Activated CD8-positive, alpha-beta memory T cell treated with anti-CD3 and anti-CD28 coated beads for 36 hours (primary cell): ENCODE measurements around the gene CAMTA1. TPM values are rescaled to one million over a fixed set of nuclear protein-coding genes. Genes with fewer than 3 reads are reported as not detected.
"Not testable (repeated sequence)": the region's sequence is repeated elsewhere in the genome, so short reads cannot be mapped to it uniquely, and the experiment has no call there.

Source experiments
- CTCF ChIA-PET: fragments of 350-600 bp; sonication (Branson Sonifier 250); formaldehyde crosslinking; loops from one replicate; lab custom pipeline; 2021; ENCODE audit warnings: antibody characterized with exemption; lab: Charles Lee
- POLR2A ChIA-PET: fragments of 350-600 bp; sonication (Branson Sonifier 250); formaldehyde crosslinking; loops from one replicate; lab custom pipeline; 2021; ENCODE audit warnings: antibody characterized with exemption; lab: Charles Lee
- total RNA-seq, 2 experiments: library from RNA; stranded (reverse); gene quantifications; one replicate each; pipeline ENCODE4 v1.2.3, GENCODE V29; 2021

Gene CAMTA1
- total RNA-seq, 2 experiments from 2014 or later = 66.5 to 72.5 TPM

- ChIA-PET CTCF (interaction anchor here (1.6 kb wide), 1 partner anchor 24 kb away, joined by 5 read pairs; no protein-coding TSS in a partner anchor), POLR2A (no interaction called here)
These were observed 999.3 kb downstream of the CAMTA1 start for GRCh38 chr1:7784492-7785071.

- ChIA-PET POLR2A (no interaction called here), CTCF (interaction anchor here (1.6 kb wide), 1 partner anchor 23 kb away, joined by 5 read pairs; no protein-coding TSS in a partner anchor)
These were observed 999.9 kb downstream of the CAMTA1 start for GRCh38 chr1:7785108-7785507.

- CTCF ChIA-PET = no interaction called here
- POLR2A ChIA-PET = no interaction called here
These were observed 1001.5 kb downstream of the CAMTA1 start for GRCh38 chr1:7786795-7787194.

DNA sequence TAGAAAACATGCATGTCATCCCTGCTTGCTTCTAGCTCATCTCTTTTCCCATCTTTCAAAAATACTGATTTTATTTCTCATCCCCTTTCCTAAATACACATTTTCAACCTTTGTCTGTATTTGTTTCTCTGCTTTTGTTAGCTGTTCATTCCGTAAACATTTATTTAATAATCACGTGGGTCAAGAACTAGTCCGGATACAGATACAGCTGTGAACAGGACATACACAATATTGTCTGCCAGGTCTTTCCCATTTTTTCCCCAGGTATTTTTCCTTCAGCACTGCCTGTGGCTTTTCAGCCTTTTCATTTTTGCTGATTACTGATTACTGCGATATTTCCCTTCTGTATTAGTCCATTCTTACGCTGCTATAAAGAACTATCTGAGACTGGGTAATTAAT is 1004.6 kb downstream of the CAMTA1 start:
- CTCF ChIA-PET = no interaction called here
- POLR2A ChIA-PET = no interaction called here

DNA sequence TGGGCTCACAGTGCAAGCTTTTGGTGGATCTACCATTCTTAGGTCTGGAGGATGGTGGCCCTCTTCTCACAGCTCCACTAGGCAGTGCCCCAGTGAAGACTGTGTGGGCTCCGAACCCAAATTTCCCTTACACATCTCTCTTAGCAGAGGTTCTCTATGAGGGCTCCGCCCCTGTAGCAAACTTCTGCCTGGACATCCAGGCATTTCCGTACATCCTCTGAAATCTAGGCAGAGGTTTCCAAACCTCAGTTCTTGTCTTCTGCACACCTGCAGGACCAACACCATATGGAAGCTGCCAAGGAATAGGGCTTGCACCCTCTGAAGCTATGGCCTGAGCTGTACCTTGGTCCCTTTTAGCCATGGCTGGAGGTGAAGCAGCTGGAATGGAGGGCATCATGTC is 1005.8 kb downstream of the CAMTA1 start:
- POLR2A ChIA-PET = not testable (repeated sequence)

GRCh38 chr1:7795406-7795805 is 1010.2 kb downstream of the CAMTA1 start:
- ChIA-PET CTCF (no interaction called here), POLR2A (no interaction called here)

More for the DNA sequence above, 1005.8 kb downstream of the CAMTA1 start:
- CTCF ChIA-PET = not testable (repeated sequence)

DNA sequence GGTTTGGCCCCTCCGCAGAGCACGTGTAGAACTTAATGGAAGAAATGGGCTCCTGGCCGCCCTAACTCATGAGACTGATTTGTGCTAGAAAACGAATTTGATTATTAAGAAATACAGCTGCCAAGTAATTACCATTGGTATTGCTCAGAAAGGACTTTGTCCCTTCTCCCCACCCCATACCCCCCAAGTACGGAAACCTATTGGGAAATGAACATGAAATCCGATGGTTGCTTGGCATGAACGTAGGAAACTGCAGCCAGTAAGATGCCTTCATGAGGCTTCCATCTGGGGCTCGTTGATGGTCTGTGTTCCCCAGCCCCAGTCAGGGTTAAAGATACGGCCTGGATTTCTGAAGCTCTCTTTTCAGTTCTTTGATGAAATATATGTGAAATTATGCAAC is 1020.2 kb downstream of the CAMTA1 start:
- CTCF ChIA-PET = interaction anchor here (0.7 kb wide), 1 partner anchor 136 kb away, joined by 3 read pairs; no protein-coding TSS in a partner anchor
- POLR2A ChIA-PET = no interaction called here

- CTCF ChIA-PET = interaction anchor here (0.7 to 0.8 kb wide), 2 partner anchors 23 to 205 kb away, joined by 4 to 5 read pairs; no protein-coding TSS in a partner anchor
- POLR2A ChIA-PET = interaction anchor here (0.7 kb wide), 2 partner anchors 15 to 42 kb away, joined by 3 to 4 read pairs; no protein-coding TSS in a partner anchor
These were observed 1023.1 kb downstream of the CAMTA1 start for GRCh38 chr1:7808253-7808844.

DNA sequence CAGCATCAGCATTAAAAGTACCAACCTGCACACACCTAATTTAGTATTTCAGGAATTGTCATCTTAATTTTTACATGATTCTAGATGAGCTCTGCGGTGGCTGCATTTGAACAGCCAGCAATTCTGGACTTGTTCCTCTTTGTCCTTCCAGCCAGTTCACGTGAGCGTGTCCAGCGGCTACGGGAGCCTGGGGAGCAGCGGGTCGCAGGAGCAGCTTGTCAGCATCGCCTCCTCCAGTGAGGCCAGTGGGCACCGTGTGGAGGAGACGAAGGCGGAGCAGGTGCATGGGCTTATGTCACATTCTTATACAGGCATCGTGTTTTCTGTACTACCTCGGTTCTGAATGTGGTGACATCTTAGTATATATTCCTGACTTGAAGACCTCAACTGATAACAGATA is 1024.5 kb downstream of the CAMTA1 start:
- ChIA-PET CTCF (no interaction called here), POLR2A (no interaction called here)

DNA sequence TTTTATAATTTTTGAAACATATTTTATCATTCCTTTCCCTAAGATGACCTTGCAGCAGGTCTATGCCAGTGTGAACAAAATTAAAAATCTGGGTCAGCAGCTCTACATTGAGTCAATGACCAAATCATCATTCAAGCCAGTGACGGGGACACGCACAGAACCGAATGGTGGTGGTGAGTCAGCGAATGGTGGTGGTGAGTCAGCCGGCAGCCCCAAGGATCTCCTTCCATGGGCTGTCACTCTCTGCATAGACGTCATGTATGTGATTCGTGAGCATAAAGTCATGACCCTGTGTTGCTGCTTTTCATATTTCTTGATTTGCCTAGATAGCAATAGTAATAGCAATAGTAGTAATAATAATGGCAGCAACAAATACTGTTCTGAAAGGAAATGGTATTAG is 1025.1 kb downstream of the CAMTA1 start:
- ChIA-PET CTCF (no interaction called here), POLR2A (no interaction called here)

DNA sequence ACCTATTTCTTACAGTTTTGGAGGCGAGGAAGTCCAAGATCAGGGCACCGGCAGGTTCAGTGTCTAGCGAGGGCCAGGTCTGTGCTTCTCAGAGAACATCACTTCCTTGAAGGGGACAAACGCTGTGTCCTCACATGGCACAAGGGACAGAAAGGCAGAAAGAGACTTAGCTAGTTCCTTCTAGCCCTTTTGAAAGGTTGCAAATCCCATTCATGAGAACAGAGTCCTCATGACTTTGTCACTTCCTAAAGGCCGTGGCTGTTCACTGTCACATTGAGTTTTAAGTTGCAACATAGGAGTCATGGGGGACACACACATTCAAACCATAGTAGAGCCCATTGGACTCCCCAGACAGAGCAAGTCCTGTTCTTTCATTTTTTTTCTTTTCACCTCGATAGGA is 1026.2 kb downstream of the CAMTA1 start:
- ChIA-PET CTCF (no interaction called here), POLR2A (no interaction called here)

DNA sequence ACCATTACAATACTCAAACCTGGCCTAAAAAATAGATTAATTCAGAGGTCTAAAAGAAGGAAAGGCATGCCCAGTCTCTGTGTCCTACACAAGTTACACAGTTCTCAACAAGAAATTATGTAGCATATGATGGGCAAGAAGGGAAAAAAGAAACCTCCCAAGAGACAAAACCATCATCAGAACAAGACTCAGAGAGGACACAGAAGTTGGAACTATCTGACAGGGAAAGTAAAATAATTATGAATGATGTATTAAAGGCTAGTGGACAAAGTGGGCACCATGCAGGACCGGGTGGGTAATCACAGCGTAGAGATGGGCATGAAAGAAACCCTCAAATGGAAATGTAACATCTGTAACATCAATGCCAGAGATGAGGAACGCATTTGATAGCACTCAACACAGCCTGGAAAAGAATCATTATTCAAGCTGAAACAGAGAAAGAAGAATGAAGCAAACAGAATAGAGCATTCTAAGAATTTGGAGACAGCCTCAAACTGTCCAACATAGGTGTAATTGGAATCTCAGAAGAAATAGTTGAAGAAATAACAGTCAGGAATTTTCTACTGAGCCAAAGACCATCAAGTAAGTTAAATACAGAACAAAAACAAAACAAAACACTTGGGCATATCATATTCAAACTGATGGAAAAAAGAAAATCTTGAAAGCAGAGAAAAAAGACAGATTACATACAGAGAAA is 1028.6 kb downstream of the CAMTA1 start:
- POLR2A ChIA-PET = no interaction called here
- CTCF ChIA-PET = no interaction called here

Other genes with a start within 250 kb of the CAMTA1 start
- 10 to 100 TPM; 59.1 to 59.2 TPM for gene NOL9, start 230.9 kb upstream of the CAMTA1 start, total RNA-seq
- gene TAS1R1, start 230.1 kb upstream of the CAMTA1 start, total RNA-seq = not detected
- gene ZBTB48, start 205.5 kb upstream of the CAMTA1 start, total RNA-seq = 10 to 100 TPM; 28.5 to 33.5 TPM
- 10 to 100 TPM; 33.7 to 35.5 TPM for gene KLHL21, start 182.6 kb upstream of the CAMTA1 start, total RNA-seq
- gene PHF13, start 171.7 kb upstream of the CAMTA1 start, total RNA-seq = 10 to 100 TPM; 14.0 to 14.7 TPM
- gene THAP3, start 160.6 kb upstream of the CAMTA1 start, total RNA-seq = 10 to 100 TPM; 22.1 to 23.1 TPM
- gene DNAJC11, start 83.6 kb upstream of the CAMTA1 start, total RNA-seq = 10 to 100 TPM; 75.5 to 78.3 TPM